Left lobe of liver (tissue), 2 donors: Measurements from ENCODE around the gene JSRP1. TPM values are rescaled to one million over a fixed set of nuclear protein-coding genes. Genes with fewer than 3 reads are reported as not detected.
"Not testable (repeated sequence)": the region's sequence is repeated elsewhere in the genome, so short reads cannot be mapped to it uniquely, and the experiment has no call there.

Experiments
- ATAC-seq: fragments of 200-7000 bp; cut with Tn5 transposase; one replicate; pipeline ENCODE4 v1.9.1; 2020; ENCODE audit warnings: mild to moderate bottlenecking, moderate library complexity
- DNase-seq: peaks from one replicate; pipeline ENCODE4 v3.0.0-alpha.2; 2020; ENCODE audit warnings: low spot score
- total RNA-seq: library from RNA; stranded (reverse); gene quantifications from one replicate; pipeline ENCODE4 v1.2.1, GENCODE V29; 2021
- donor health status: DM: no; HTN: no; CAD: no; lungs with moderate emphysema.
- donor health status: DM: no; HTN: yes; CAD: no.

Gene JSRP1
- total RNA-seq, 1 donor from 2014 or later = 0.18 TPM

DNA sequence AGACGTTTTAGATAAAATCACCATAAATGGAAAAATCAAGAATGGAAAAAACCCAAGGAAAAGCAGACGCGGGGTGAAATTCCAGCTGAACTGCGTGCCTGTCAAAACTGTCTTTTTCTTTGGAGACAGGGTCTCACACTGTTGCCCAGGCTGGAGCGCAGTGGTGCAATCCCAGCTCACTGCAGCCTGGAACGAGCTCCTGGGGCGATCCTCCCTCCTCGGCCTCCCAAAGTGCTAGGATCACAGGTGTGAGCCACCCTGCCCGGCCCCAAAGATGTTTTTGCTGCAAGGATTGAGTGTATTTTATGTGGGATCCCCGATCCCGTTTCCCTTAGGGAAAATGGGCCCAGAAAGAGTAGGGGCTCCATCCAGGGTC is 26.6 kb upstream of the JSRP1 start:
- ATAC-seq = no peak
- DNase-seq = no peak

DNA sequence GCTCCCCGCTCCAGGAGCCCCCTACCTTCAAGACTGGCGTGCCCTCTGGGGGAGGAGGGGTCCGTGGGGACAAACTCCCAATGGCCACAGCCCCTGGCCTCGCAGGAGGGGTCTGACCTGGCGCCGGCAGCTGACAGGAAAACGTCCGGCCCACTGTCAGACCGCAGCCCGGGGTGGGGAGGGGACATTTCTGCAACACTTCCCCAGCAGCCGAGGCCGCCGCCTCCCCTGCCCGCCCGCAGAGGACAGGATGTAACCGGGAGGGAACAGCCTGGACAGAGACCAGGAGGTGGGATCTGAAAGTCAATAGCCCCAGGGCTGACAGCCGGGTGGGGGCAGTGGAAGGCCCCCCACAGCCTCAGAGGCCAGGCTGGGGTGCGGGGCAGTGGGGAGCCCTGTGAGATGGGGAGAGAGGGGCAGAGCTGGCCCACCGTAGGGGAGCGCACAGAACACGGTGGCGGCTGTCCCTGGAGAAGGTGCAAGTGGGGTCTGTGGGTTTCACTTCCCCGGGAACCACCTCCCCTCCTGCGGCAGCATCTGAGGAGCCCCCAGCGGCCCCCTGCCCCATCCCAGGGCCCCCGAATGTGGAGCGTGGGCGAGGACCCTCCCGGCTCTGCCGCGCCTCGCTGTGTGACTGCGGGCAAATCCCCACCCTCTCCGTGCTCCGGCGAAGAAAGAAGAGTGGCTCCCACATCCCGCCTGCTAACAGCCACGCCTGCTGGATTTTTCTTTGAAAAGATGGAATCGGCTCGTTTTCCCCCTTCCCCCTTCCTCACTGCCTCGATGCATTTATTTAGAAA is 26.0 kb upstream of the JSRP1 start, which contains the start of gene PEAK3:
Gene PEAK3 (minus strand): TSS at position 114 of the 800 bp plus-strand sequence. CDS start 1,244 bp downstream, outside the sequence.
- DNase-seq (peak; percentile 69), ATAC-seq (peak; percentile 79)

DNA sequence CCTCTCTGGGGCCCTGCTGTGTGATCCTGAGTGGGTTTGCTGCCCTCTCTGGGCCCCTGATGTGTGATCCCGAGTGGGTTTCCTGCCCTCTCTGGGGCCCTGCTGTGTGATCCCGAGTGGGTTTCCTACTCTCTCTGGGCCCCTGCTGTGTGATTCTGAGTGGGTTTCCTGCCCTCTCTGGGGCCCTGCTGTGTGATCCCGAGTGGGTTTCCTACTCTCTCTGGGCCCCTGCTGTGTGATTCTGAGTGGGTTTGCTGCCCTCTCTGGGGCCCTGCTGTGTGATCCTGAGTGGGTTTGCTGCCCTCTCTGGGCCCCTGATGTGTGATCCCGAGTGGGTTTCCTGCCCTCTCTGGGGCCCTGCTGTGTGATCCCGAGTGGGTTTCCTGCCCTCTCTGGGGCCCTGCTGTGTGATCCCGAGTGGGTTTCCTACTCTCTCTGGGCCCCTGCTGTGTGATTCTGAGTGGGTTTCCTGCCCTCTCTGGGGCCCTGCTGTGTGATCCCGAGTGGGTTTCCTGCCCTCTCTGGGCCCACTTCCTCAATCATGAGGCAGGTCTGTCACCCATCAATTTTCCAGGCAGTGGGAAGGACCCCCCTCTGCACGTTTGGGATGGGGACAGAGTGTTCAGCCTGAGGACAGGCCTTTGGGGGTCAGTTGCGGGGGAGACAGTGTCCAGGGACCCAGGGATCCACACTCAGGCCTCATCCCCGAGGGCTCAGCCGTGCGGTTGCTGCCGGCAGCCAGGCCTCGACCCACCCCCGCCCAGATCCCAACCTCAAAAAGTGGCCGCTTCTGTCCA is 25.2 kb upstream of the JSRP1 start:
- not testable (repeated sequence) for ATAC-seq, DNase-seq

DNA sequence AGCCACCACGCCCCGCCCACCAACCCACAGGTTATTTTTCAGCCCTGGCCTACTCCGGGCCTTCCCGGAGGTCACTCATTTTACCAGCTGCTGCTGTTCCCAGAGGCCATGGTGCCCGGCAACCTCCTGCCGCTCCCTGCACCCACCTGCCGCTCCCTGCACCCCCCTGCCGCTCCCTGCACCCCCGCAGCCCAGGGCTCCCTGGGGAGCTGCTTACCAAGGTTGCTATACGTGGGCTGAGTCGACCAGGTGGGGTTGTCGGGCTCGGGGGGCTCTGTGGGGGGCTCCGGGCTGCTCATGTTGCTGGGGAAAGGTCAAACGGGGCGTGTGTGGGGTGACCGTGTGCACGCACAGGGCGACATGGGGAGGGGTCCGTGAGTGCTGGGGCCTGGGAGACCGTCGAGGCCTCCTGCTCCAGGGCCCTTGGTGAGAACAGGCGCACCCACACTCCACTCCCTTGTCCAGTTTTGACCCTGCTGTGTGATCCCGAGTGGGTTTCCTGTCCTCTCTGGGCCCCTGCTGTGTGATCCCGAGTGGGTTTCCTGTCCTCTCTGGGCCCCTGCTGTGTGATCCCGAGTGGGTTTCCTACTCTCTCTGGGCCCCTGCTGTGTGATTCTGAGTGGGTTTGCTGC is 24.5 kb upstream of the JSRP1 start:
- DNase-seq (no peak), ATAC-seq (no peak)

DNA sequence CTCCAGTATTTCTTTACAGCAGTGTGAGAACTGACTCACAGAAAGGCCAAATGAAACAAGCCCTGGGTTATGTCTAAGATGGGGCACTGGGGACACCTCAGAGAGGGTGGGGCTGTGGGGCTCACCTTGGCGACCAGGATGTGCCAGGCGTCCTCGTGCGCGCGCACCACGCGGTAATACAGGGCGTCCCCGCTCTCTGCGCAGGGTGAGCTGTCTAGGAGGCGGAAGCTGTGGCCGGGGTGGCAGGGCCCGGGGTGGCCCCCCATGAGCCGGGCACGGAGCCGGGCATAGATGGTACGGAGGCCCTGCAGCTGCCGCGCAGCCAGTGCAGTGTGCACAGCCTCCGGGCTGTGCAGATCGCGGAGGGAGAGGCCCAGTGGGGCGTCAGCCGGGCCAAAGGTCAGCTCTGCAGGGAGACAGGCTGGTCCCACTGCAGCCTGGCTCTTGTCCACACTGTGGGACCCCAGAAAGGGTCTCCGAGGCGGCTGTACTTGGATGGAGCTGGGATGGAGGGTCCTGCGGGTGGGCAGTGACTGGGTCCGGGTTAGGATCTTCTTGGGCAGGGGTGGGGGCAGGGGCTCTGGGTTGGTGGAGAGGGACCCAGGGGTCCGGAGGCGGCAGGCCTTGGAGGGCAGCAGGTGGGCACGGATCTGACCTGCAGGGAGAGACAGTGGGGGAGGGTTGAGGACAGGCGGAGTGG is 22.4 kb upstream of the JSRP1 start:
- no peak for ATAC-seq
- no peak for DNase-seq

DNA sequence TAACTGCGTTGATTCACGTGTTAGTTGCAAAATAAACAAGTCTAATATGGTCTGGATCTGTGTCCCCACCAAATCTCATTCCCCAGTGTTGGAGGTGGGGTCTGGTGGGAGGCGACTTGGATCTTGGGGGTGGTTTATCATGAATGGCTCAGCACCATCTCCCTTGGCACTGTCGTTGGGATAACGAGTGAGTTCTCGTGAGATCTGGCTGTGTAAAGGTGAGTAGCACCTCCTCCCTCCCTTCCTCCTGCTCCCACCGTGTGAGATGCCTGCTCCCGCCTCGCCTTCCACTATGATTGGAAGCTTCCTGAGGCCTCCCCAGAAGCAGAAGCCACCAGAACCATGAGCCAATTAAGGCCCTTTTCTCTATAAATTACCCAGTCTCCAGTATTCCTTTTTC is 20.9 kb upstream of the JSRP1 start:
- DNase-seq (no peak), ATAC-seq (no peak)

DNA sequence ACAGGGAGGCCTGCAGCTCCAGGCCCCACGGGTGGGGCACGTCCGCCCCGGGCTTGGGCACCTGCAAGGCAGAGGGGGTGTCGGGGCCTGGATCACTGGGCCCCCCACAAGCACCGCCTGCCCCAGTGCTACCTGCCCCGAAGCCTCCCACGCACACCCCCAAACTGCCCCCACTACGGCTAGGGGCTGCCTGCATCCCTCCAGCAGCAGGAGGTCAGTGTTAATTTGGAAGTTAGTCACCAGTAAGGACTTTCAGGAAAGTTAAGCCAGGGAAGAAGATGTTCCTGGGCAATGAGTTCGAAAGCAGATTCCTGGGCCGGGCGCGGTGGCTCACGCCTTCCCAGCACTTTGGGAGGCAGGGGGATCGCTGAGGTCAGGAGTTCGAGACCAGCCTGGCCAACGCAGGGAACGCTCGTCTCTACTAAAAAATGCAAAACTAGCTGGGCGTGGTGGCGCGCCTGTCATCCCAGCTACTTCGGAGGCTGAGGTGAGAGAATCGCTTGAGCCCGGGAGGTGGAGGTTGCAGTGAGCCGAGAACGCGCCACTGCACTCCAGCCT is 20.3 kb upstream of the JSRP1 start:
- ATAC-seq (no peak), DNase-seq (no peak)

DNA sequence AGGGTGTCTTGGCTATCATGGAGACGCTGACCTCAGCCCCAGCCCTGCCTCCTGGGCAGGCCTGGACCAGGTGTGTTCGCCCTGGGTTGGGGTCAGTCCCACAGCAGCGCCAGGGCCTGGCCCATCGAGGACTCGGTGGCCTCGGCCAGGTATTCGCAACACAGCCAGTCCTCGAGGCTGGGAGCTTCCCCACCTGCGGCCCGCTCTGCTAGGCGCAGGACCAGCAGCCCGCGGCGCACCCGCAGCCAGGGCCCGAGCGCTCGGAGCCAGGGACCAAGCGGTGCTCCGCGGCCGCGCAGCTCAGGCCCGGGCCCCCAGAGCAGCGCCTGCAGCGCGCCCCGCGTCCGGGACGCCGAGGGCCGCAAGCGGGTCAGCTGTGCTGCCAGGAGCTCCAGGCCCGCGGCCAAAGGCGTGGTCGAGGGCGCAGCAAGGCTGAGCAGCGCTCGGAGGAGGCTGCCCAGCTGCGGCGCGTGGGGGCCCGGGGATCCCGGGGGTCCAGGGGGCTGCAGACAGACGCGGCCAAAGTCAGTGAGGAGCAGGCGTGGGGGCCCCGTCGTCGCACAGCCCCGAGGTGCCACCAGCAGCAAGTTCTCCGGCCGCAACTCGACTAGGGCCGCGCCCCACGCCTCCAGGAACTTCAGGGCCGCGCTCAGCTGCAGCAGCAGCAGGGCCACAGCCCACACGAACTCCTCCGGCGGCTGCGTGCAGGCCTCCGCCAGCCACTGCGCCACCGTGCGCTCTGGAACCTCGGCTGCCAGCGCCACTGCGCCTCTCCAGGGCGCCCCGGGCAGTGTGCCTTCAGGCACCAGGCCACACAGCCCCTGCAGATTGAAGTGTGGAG is 19.6 kb upstream of the JSRP1 start:
- ATAC-seq = no peak
- no peak for DNase-seq

DNA sequence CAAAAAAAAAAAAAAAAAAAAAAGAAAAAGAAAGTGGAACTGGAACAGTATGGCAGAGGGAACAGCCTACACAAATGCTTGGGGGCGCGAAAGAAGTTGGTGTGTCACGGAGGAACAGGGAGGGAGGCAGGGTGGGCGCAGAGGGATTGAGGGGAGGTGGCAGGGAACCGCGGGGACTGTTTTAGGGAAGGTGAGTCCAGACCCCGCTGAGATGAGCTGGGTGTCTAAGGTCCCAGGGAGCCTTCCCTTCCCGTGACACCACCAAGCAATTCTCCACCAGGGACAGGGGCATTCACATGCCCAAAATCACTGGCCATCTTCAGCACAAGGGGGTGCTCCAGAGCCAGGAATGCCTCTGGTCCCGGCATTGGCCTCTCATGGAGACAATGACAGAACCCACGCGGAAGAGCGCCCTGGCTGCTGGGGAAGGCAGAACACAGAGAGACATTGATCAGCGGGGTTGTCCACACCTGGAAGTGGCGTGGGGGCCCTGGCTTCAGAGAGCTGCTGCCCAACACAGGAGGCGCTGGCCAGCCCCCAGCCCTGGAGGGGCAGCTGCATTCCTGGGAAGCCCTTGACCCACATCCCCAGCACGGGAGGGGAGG is 18.8 kb upstream of the JSRP1 start:
- ATAC-seq (peak; percentile 37), DNase-seq (no peak)

DNA sequence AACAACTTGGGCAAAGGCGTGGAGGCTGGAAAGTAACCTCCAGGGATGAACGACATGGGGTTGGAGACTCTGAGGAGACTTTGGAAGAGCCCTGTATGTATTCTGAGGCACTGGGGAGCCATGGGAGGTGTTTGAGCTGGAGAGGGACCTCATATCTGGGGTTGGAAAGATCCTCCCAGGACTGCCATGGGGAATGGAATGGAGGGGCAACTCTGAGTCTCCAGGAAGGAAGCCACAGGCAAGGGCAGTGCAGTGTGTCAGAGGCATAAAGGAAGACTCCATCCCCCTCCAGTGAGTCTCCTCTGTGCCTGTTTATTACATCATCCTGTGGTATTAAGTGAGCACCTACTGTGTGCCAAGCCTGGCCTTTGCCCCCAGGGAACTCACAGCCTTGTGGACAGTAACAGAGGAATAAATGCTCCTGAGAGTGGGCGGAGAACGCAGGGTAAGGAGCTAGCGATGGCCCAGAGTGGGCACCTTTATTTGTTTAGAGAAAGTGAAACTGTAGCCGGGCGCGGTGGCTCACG is 18.0 kb upstream of the JSRP1 start:
- ATAC-seq = no peak
- DNase-seq = no peak

DNA sequence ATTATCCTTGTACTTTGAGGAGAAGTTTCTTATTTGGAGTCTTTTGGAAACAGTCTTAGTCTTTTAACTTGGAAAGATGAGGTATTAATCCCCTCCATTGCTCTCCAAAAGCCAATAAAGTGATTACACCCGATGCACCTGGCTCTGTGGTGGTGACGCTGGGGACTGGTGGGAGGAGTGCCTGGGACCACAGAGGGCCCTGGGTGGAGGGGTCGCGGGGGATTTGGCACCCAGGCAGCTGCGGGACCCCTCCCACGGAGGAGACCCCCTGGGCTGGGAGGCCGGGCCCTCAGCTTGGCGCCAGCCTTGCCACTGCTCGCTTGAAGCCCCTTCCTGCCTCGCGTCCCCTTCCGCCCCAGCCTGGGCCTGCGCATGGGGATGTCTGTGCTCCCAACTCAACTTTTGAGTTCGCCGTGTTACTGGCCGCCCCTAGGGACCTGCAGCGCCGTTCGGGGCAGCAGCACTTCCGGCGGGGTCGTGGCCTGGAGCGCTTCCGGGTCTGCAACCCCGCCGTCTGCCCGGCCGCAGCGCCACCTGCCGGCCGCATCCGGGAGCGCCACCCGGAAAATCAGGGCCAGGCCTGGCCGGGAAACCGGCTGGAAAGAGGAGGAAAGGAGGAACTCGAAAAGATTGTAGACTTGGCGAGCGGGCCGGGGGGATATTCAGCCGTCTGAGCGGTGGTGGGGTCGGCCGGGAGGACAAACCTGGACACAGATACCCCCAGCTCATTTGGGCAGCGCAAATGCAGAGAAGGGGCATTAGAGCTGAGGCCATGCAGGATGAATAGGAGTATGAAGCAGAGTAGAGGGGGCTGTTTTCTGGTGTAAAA is 17.4 kb upstream of the JSRP1 start:
- ATAC-seq (peak; percentile 44), DNase-seq (peak; percentile 77)

DNA sequence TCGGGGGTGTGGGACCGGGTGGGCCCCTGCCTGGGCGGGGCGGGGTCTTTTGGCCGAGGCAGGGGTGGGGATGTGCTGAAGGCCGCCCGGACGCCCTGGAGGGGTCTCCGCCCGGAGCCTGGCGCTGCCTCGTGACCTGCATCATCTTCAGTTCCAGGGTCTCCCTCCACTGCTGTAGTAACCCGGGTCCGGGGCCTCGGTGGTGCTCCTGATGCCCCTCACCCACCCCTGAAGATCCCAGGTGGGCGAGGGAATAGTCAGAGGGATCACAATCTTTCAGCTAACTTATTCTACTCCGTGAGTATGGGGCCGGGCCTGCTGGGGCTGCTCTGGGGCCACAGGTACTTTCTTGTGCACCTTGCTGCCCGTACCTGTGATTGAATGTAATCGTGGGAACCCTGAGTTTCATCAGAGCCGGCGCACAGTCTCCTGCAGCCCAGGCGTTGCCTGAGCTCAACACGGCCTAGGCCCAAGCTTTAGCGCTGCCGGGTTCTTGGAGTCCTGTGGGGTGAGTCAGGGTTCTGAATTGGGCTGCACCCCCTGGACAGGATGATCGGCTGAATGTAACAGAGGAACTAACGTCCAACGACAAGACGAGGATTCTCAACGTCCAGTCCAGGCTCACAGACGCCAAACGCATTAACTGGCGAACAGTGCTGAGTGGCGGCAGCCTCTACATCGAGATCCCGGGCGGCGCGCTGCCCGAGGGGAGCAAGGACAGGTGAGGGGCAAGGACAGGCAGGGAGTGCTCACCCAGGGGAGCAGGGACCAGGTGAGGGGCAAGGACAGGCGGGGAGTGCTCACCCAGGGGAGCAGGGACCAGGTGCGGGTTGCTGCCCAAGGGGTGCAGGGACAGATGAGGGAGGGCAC is 15.3 kb upstream of the JSRP1 start:
- ATAC-seq (no peak), DNase-seq (no peak)

DNA sequence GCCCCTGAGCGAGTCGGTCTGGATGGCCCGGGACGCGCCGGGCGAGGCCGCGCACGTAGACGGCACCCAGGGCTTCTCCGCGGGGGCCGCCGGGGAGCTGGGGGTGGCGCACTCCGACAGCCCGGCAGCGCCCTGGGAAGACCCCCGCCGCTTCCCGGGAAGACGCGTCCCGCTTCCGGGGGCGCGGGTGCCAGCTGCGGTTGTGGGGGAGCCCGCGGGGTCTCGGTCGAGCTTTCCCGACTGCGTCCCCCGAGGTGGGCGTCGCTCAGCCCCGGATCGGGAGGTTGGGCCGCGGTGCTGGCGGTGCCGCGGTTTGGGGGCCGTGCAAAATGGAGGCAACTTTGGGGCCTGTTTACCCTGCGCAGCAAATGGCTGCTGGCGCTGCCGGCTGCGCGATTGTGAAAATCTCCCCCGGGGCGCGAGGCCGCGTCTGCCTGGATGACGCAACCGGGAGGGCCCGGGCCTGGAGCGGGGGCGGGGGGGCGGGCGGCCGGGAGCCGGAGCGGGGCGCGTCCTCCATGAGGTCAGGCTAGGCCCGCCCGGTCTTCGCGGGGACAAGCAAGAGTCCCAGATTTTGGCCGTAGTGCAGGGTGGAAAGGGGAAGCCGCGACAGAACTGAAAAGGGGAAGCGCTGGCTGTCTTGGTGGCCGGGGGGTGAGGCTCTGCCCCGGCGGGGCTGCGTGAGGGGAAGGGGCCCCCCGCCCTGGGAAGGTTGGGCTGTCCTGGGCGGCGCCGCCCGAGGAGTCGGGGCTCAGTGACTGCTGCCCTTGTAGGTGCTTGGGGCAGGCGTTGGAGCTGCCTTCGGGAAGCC is 14.4 kb upstream of the JSRP1 start:
- DNase-seq (peak; percentile 88), ATAC-seq (peak; percentile 41)

DNA sequence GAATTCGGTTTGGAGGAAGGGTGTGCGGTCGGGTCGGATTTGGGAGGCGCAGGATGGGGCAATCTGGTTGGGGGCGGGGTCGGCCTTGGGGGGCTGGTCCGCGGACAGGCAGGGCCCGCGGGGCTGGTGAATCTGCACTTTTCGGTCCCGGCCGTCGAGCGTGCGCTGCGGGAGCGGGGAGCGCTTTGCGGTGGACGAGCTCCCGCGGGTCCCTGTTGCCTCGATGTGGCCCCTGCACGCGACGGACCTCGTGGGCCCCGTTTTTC is 13.9 kb upstream of the JSRP1 start:
- peak; percentile 72 for DNase-seq
- peak; percentile 27 for ATAC-seq

DNA sequence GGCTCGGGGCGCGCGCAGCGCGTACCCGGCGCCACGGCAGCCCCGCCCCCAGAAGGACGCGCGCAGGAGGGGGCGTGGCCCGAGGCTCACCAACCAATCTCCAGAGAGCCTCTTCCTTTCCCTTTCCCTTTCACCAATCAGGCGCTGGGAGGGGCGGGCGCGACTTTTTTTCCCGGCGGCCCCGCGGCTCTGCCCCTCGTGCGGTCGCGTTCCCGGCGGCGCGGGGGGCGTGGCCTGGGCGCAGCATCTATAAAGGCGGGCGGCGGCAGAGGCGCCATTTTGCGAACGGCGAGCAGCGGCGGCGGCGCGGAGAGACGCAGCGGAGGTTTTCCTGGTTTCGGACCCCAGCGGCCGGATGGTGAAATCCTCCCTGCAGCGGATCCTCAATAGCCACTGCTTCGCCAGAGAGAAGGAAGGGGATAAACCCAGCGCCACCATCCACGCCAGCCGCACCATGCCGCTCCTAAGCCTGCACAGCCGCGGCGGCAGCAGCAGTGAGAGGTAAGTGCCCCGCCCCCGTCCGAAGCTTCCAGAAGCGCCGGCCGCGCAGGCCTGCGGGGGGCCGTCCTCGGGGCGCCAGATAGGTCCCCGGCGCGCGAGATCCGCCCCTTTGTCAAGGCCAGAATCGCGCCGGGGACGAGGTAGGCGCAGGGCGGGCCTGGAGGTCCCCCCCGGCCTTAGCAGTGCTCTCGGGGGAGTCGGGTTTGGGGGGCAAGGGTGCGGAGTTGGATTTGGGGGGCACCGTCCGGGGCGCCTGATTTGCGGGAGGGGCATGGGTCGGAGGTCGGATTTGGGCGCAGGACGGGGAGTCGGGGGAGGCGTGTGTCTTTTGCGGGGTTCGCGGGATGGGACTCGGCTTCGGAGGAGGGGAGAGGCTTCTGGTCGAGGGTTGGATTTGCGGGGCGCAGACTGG is 13.3 kb upstream of the JSRP1 start:
- ATAC-seq = peak; percentile 85
- DNase-seq = peak; percentile 99

DNA sequence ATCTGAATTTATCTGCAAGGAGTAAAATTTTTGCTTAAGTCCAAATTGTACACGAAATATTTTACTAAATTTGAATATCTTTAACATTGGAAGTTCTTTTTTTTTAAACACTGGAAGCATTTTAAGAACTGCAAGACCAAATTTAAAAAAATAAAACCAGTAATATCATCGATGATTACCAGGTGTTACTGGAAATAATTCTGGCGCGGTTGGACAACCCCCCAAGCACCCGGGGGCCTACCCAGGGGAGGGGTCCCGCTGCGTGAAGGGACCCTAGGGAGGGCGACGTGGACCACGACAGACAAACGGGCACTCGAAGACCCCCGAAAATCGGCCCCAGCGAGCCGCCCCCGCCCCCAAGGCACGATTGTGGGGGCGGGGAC is 12.6 kb upstream of the JSRP1 start:
- ATAC-seq (no peak), DNase-seq (no peak)
